BJ (cell line): ENCODE measurements around the gene IGSF23. TPM values are rescaled to one million over a fixed set of nuclear protein-coding genes. Genes with fewer than 3 reads are reported as not detected.

Experiments used
- CTCF ChIA-PET: fragments of 350-600 bp; formaldehyde crosslinking; extraction: SDS; loops from one replicate; lab custom pipeline; 2021; ENCODE audit warnings: antibody characterized with exemption, inconsistent platforms; lab: Yijun Ruan, JAX
- POLR2A ChIA-PET: fragments of 300-600 bp; sonication (Branson Sonifier 250); formaldehyde crosslinking; extraction: SDS; loops from one replicate; lab custom pipeline; 2021; ENCODE audit warnings: antibody characterized with exemption; lab: Charles Lee
- DNase-seq: peaks from one replicate; pipeline ENCODE4 v3.0.0-alpha.2; 2011; ENCODE audit warnings: low read depth
- H3K27me3 ChIP-seq: 2 replicates; pipeline ENCODE4 v1.6.0; 2011; ENCODE audit warnings: low read length; ENCODE audit not compliant: control insufficient read depth, insufficient read depth
- H3K36me3 ChIP-seq: 2 replicates; pipeline ENCODE4 v1.5.1; 2011; ENCODE audit warnings: low read length; ENCODE audit not compliant: control insufficient read depth, insufficient read depth
- H3K4me3 ChIP-seq: 2 replicates; pipeline ENCODE4 v1.5.1; 2011; ENCODE audit warnings: low read depth, mild to moderate bottlenecking, control low read depth, low read length
- polyA plus RNA-seq: library from polyadenylated mRNA; depleted of rRNA; stranded (reverse); fragments of >200 nt; gene quantifications from 2 replicates; pipeline ENCODE4 v1.2.3, GENCODE V29; 2011
- TF ChIP-seq, protein P1 (sequence below): IDR thresholded peaks from 2 replicates; pipeline ENCODE4 v1.5.1; 2011; ENCODE audit warnings: low read depth, mild to moderate bottlenecking, control low read depth, inconsistent platforms, low read length, moderate library complexity; ENCODE audit not compliant: insufficient read depth

IGSF23 gene
- polyA plus RNA-seq, 1 experiment = 0.21 TPM

DNA sequence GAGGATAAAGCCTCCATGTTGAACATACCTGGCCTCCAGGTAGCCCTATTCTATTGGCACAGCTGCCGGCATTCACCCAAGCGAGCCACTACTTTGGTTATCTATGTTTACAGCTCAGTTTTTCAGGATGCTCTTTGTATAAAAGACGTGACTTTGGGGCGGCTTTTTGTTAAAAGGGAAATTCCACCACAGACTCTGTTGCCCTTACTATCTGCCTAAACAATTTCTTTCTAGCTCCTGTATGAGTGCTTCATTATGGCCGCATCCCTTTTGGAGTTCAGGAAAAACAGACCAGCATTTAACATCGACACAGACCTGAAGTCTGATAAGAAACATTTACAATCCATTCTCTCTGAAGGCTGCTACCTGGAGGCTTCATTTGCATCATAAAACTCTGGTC is 9.1 kb upstream of the IGSF23 start:
- Histone ChIP-seq H3K36me3 (no peaks in the 10 kb centered on the region), H3K27me3 (no peaks in the 10 kb centered on the region), H3K4me3 (no peak overlapping the region)
- CTCF ChIA-PET = interaction anchor here (0.6 to 2.3 kb wide), 5 partner anchors 21 to 1877 kb away, joined by 3 to 9 read pairs (median 4); no protein-coding TSS in a partner anchor
- POLR2A ChIA-PET = no interaction called here
- TF ChIP-seq, protein P1, sequence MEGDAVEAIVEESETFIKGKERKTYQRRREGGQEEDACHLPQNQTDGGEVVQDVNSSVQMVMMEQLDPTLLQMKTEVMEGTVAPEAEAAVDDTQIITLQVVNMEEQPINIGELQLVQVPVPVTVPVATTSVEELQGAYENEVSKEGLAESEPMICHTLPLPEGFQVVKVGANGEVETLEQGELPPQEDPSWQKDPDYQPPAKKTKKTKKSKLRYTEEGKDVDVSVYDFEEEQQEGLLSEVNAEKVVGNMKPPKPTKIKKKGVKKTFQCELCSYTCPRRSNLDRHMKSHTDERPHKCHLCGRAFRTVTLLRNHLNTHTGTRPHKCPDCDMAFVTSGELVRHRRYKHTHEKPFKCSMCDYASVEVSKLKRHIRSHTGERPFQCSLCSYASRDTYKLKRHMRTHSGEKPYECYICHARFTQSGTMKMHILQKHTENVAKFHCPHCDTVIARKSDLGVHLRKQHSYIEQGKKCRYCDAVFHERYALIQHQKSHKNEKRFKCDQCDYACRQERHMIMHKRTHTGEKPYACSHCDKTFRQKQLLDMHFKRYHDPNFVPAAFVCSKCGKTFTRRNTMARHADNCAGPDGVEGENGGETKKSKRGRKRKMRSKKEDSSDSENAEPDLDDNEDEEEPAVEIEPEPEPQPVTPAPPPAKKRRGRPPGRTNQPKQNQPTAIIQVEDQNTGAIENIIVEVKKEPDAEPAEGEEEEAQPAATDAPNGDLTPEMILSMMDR = no peak
- no peak for DNase-seq

DNA sequence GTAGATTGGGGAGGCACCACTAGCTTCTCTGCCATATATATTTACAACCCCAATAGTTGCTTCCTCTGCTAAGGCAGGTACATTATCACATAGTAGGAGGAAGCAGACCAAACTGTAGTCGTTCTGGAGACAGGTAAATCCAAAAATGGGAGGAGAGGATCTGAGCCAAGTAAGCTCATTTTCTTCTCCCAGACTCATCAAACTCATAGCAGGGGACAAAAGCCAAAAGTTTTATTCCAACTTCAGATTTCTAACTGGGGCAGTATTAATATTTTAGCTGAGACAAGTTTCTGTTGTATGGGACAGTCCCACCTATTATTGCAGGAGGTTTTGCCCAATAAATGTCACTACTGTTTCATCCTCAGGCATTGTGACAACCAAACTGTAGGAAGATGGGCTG is 7.8 kb upstream of the IGSF23 start:
- ChIA-PET CTCF (interaction anchor here (0.7 to 1.2 kb wide), 3 partner anchors 12 to 83 kb away, joined by 3 read pairs; no protein-coding TSS in a partner anchor), POLR2A (no interaction called here)

DNA sequence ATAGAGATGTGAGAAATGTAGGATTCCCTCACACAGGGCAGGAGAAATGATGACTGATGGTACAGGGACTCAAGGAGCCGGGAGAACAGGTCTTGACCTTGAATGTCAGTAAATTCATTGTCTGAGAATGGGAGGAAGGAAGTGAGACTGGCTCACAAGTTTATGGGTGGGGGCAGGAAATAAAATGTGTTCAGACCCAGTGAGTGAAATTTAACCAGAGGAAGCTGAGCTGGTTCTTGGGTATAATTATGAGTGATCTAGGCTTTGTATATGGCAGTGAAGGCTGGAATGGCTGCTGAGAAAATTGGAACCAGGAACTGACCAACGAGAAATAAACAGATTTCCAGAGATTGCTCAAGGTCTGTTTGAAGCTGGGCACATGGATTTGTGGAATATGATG is 6.3 kb upstream of the IGSF23 start:
- Histone ChIP-seq H3K27me3 (no peaks in the 10 kb centered on the region), H3K36me3 (no peaks in the 10 kb centered on the region), H3K4me3 (no peak overlapping the region)
- POLR2A ChIA-PET = interaction anchor here (0.6 kb wide), 1 partner anchor 19 kb away, joined by 5 read pairs; no protein-coding TSS in a partner anchor
- no peak for DNase-seq
- TF ChIP-seq, protein P1 = no peak
- CTCF ChIA-PET = interaction anchor here (0.6 to 1.2 kb wide), 2 partner anchors 25 to 229 kb away, joined by 3 read pairs; no protein-coding TSS in a partner anchor

More for the DNA sequence above, 7.8 kb upstream of the IGSF23 start:
- no peaks in the 10 kb centered on the region for H3K36me3 ChIP-seq
- TF ChIP-seq, protein P1 = no peak
- H3K27me3 ChIP-seq = no peaks in the 10 kb centered on the region
- no peak for DNase-seq
- H3K4me3 ChIP-seq = no peak overlapping the region

DNA sequence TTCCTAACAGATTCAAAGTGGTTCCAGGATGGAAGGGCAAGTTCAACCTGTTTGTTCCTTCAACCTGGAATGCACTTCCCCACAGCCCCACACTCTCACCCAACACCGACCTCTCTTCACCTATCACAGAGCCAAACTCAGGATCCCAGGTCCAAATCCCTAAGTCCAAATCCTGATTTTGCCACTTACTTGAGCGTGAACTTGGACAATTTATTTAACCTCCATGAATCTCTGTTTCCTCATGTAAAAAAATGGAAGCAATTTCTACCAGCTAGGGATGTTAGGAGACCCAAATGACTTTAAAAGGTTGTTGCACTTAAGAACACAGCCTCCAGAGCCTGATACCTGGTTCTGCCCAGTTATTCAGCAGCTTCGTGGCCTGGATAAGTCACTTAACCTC is 5.4 kb upstream of the IGSF23 start:
- no peak overlapping the region for H3K4me3 ChIP-seq
- POLR2A ChIA-PET = no interaction called here
- no peak for DNase-seq
- no peaks in the 10 kb centered on the region for H3K36me3 ChIP-seq
- no peaks in the 10 kb centered on the region for H3K27me3 ChIP-seq
- CTCF ChIA-PET = interaction anchor here (0.7 to 4.5 kb wide), 2 partner anchors 10 to 49 kb away, joined by 4 to 24 read pairs; no protein-coding TSS in a partner anchor
- TF ChIP-seq, protein P1 = no peak

- TF ChIP-seq, protein P1 = no peak
- no peaks in the 10 kb centered on the region for H3K36me3 ChIP-seq
- no peak overlapping the region for H3K4me3 ChIP-seq
- ChIA-PET POLR2A (no interaction called here), CTCF (interaction anchor here (0.7 to 4.5 kb wide), 6 partner anchors 10 to 49 kb away, joined by 3 to 24 read pairs (median 6); no protein-coding TSS in a partner anchor)
- DNase-seq = no peak
- H3K27me3 ChIP-seq = no peaks in the 10 kb centered on the region
Observed at GRCh38 chr19:44608391-44608821, 5.0 kb upstream of the IGSF23 start.
